Articular chondrocyte of knee joint (primary cell): Measurements from ENCODE around the gene RLIM. TPM values are rescaled to one million over a fixed set of nuclear protein-coding genes. Genes with fewer than 3 reads are reported as not detected.

ENCODE experiments used
- total RNA-seq: library from RNA; depleted of rRNA; stranded (reverse); fragments of >200 nt; gene quantifications from 2 replicates; pipeline ENCODE4 v1.2.3, GENCODE V29; 2012

The RLIM gene, protein sequence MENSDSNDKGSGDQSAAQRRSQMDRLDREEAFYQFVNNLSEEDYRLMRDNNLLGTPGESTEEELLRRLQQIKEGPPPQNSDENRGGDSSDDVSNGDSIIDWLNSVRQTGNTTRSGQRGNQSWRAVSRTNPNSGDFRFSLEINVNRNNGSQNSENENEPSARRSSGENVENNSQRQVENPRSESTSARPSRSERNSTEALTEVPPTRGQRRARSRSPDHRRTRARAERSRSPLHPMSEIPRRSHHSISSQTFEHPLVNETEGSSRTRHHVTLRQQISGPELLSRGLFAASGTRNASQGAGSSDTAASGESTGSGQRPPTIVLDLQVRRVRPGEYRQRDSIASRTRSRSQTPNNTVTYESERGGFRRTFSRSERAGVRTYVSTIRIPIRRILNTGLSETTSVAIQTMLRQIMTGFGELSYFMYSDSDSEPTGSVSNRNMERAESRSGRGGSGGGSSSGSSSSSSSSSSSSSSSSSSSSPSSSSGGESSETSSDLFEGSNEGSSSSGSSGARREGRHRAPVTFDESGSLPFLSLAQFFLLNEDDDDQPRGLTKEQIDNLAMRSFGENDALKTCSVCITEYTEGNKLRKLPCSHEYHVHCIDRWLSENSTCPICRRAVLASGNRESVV
- total RNA-seq = 75.9 and 84.9 TPM in 2 replicates

DNA sequence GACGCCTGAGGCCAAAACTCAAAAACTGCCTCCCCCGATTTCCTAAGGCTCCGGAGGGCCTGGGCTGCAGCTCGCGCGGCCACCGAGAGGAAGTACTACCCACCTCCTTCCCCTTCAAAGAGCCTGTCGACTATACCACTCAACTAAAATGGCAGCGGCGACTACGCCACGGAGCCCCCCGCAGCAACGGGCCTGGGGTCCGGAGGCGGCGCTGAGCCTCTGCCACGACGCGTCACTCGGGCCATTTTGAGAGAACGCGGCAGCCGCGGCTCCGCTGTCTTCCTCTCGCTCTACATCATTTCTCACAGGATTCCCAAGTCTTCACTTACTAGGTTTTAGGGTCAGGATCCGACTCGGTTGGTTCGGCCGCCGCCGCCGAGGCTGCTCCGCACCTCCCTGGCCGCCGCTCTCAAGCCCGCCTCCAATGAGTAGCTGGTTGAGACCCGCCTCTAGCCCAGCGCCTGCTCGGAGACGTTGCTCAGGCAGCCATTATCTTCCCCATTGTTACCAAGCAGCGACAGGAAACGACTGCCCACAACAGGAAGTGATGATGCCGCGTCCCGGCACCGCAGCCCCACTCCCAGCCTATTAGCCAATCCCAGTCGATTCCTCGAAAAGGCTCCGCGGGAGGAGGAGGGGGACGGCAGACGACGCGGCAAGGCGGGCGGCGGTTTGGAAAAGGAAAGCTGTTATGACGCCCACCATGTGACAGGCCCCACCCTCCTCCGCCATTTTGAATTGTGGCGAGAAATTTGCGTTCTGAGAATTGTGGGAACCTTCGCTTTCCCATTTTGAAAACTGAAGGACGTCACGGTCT is at the start of gene RLIM:
RLIM (minus strand) TSS at position 532 of the 817 bp plus-strand sequence. CDS start 18,647 bp downstream, outside the sequence.

Other genes starting within 250 kb of the RLIM start
- gene SLC16A2, start 193.1 kb downstream of the RLIM start, total RNA-seq = 18.6 and 23.7 TPM in 2 replicates